IMR-90 (cell line): ENCODE measurements around the gene PRDX4. TPM values are rescaled to one million over a fixed set of nuclear protein-coding genes. Genes with fewer than 3 reads are reported as not detected.

Experiments used
- ATAC-seq: fragments of 200-7000 bp; cut with Tn5 transposase; 2 replicates; pipeline ENCODE4 v1.9.1; 2020; ENCODE audit warnings: low read depth, mild to moderate bottlenecking, moderate library complexity
- BruUV-seq: library from RNA; stranded (reverse); fragments of 400-500 nt; replicated peaks from 2 replicates; lab custom pipeline; 2021; lab: Mats Ljungman, UMichigan
- CTCF ChIA-PET: fragments of 300-600 bp; formaldehyde crosslinking; extraction: SDS; loops from one replicate; lab custom pipeline; 2021; ENCODE audit warnings: antibody characterized with exemption; lab: Yijun Ruan, JAX
- POLR2A ChIA-PET: fragments of 300-600 bp; sonication (Branson Sonifier 250); formaldehyde crosslinking; loops from one replicate; lab custom pipeline; 2022; ENCODE audit warnings: antibody characterized with exemption; ENCODE audit not compliant: unreplicated experiment; lab: Charles Lee
- DNase-seq: peaks from one replicate; pipeline ENCODE4 v3.0.0; 2013
- H2AFZ ChIP-seq: replicated peaks from 2 replicates; pipeline ENCODE3; 2013; ENCODE audit warnings: low read length, mild to moderate bottlenecking; ENCODE audit not compliant: poor library complexity
- H2AK5ac ChIP-seq: 2 replicates; pipeline ENCODE4 v1.6.1; 2013; ENCODE audit warnings: low read depth, low read length, inconsistent platforms
- H2AK9ac ChIP-seq: replicated peaks from 2 replicates; pipeline ENCODE3; 2013; ENCODE audit warnings: mild to moderate bottlenecking, low read depth, low read length, moderate library complexity; ENCODE audit not compliant: poor library complexity
- H2BK120ac ChIP-seq: 2 replicates; pipeline ENCODE4 v1.6.1; 2013; ENCODE audit warnings: low read depth, low read length, inconsistent platforms
- H2BK15ac ChIP-seq: 3 replicates; pipeline ENCODE4 v1.6.1; 2013; ENCODE audit warnings: low read depth, low read length, inconsistent platforms
- H2BK20ac ChIP-seq: 2 replicates; pipeline ENCODE4 v1.6.1; 2013; ENCODE audit warnings: low read depth, mild to moderate bottlenecking, inconsistent platforms, low read length, moderate library complexity
- H2BK5ac ChIP-seq: 2 replicates; pipeline ENCODE4 v1.6.1; 2013; ENCODE audit warnings: mild to moderate bottlenecking, low read depth, low read length, inconsistent platforms; ENCODE audit not compliant: poor library complexity, severe bottlenecking
- H3K14ac ChIP-seq: replicated peaks from 2 replicates; pipeline ENCODE4 v1.6.1; 2013; ENCODE audit warnings: low read depth, low read length, inconsistent platforms
- H3K18ac ChIP-seq: 2 replicates; pipeline ENCODE4 v1.6.1; 2013; ENCODE audit warnings: low read depth, low read length, control low read depth
- H3K23ac ChIP-seq: 2 replicates; pipeline ENCODE4 v1.6.1; 2013; ENCODE audit warnings: low read depth, low read length, inconsistent platforms
- H3K27ac ChIP-seq: 2 replicates; pipeline ENCODE4 v1.5.1; 2013; ENCODE audit warnings: mild to moderate bottlenecking, control low read depth, low read length; ENCODE audit not compliant: insufficient read depth
- H3K27me3 ChIP-seq: 2 replicates; pipeline ENCODE4 v1.6.1; 2013; ENCODE audit warnings: low read length; ENCODE audit not compliant: control insufficient read depth, insufficient read depth
- H3K36me3 ChIP-seq: 2 replicates; pipeline ENCODE4 v1.6.1; 2013; ENCODE audit warnings: low read length, mixed read lengths; ENCODE audit not compliant: control insufficient read depth, insufficient read depth
- H3K4ac ChIP-seq: 2 replicates; pipeline ENCODE4 v1.6.1; 2013; ENCODE audit warnings: low read depth, low read length, inconsistent platforms
- H3K4me1 ChIP-seq: 2 replicates; pipeline ENCODE4 v1.6.1; 2013; ENCODE audit warnings: low read length, mixed read lengths; ENCODE audit not compliant: control insufficient read depth, insufficient read depth
- H3K4me2 ChIP-seq: 2 replicates; pipeline ENCODE4 v1.6.1; 2013; ENCODE audit warnings: low read depth, mild to moderate bottlenecking, control low read depth, low read length, moderate library complexity
- H3K4me3 ChIP-seq: 2 replicates; pipeline ENCODE4 v1.5.1; 2013; ENCODE audit warnings: low read depth, mild to moderate bottlenecking, control low read depth, low read length, moderate library complexity; ENCODE audit not compliant: insufficient read depth
- H3K56ac ChIP-seq: 2 replicates; pipeline ENCODE4 v1.6.1; 2013; ENCODE audit warnings: low read length, inconsistent platforms; ENCODE audit not compliant: insufficient read depth; ENCODE audit errors: extremely low read depth
- H3K79me1 ChIP-seq, 2 experiments: 2 replicates each; pipeline ENCODE4 v1.6.1; 2013; ENCODE audit warnings: low read length in 2 of 2, inconsistent platforms in 1 of 2, low read depth in 1 of 2
- H3K9ac ChIP-seq: 2 replicates; pipeline ENCODE4 v1.6.1; 2013; ENCODE audit warnings: low read depth, low read length, control low read depth
- H3K9me1 ChIP-seq: 2 replicates; pipeline ENCODE4 v1.6.1; 2013; ENCODE audit warnings: low read length, inconsistent platforms; ENCODE audit not compliant: insufficient read depth
- H3K9me3 ChIP-seq: 2 replicates; pipeline ENCODE4 v1.6.1; 2013; ENCODE audit warnings: low read length; ENCODE audit not compliant: control insufficient read depth, insufficient read depth
- H4K20me1 ChIP-seq: 2 replicates; pipeline ENCODE4 v1.6.1; 2013; ENCODE audit warnings: low read length, inconsistent platforms; ENCODE audit not compliant: insufficient read depth
- H4K5ac ChIP-seq: 2 replicates; pipeline ENCODE4 v1.6.1; 2013; ENCODE audit warnings: mild to moderate bottlenecking, low read depth, low read length, control low read depth
- H4K8ac ChIP-seq, 2 experiments: 2 replicates each; pipeline ENCODE4 v1.6.1; 2013; ENCODE audit warnings: low read depth in 2 of 2, low read length in 2 of 2, control low read depth in 1 of 2, inconsistent platforms in 1 of 2
- H4K91ac ChIP-seq: 2 replicates; pipeline ENCODE4 v1.6.1; 2013; ENCODE audit warnings: low read depth, low read length, inconsistent platforms; ENCODE audit not compliant: insufficient read depth
- CEBPB ChIP-seq: IDR thresholded peaks from 2 replicates; pipeline ENCODE4 v1.6.1; 2012; ENCODE audit warnings: low read depth, low read length, improper control_type of control experiment
- CHD1 ChIP-seq: IDR thresholded peaks from 2 replicates; pipeline ENCODE4 v1.6.1; 2012; ENCODE audit warnings: low read depth, low read length, improper control_type of control experiment
- CTCF ChIP-seq: conservative IDR thresholded peaks from 2 replicates; pipeline ENCODE4 v1.5.1; 2012; ENCODE audit warnings: mild to moderate bottlenecking, low read depth, low read length, improper control_type of control experiment
- MAFK ChIP-seq: IDR thresholded peaks from 2 replicates; pipeline ENCODE4 v1.6.1; 2012; ENCODE audit warnings: low read depth, low read length, improper control_type of control experiment
- MAZ ChIP-seq: IDR thresholded peaks from 2 replicates; pipeline ENCODE4 v1.6.1; 2012; ENCODE audit warnings: low read depth, mild to moderate bottlenecking, low read length, improper control_type of control experiment, moderate library complexity, borderline replicate concordance
- NFE2L2 ChIP-seq: fragments of 150-350 bp; IDR thresholded peaks from 2 replicates; pipeline ENCODE4 v1.6.1; 2016; ENCODE audit warnings: low read depth, mild to moderate bottlenecking, low read length
- POLR2A ChIP-seq: IDR thresholded peaks from 2 replicates; pipeline ENCODE4 v1.6.1; 2012; ENCODE audit warnings: mild to moderate bottlenecking, low read depth, low read length
- RCOR1 ChIP-seq: IDR thresholded peaks from 2 replicates; pipeline ENCODE4 v1.6.1; 2012; ENCODE audit warnings: mild to moderate bottlenecking, low read length, improper control_type of control experiment; ENCODE audit not compliant: insufficient replicate concordance
- SMC3 ChIP-seq: fragments of 150-350 bp; IDR thresholded peaks from 2 replicates; pipeline ENCODE4 v1.6.1; 2016; ENCODE audit warnings: low read depth, mild to moderate bottlenecking, antibody characterized with exemption, low read length, moderate library complexity
- WGBS, 2 experiments: methylation state at CpG; one replicate each; pipeline versions ENCODE4 v1.1.5 to v1.1.7; 2013; ENCODE audit warnings: missing lambda C conversion rate in 2 of 2; ENCODE audit not compliant: insufficient read length in 1 of 2; ENCODE audit errors: extremely low coverage in 2 of 2; 5-methylcytosine and 5-hydroxymethylcytosine counted together
- dilution Hi-C: fragments of 300-500 bp; cut with HindIII; formaldehyde crosslinking; loops from one replicate; pipeline ENCODE4 v1.14.3; 2018; ENCODE audit warnings: low sequenced_read_pairs; ENCODE audit not compliant: unreplicated experiment
- in situ Hi-C: fragments of 300-500 bp; cut with MboI; formaldehyde crosslinking; loops from 3 replicates; pipeline ENCODE4 v1.14.3; 2019; ENCODE audit warnings: low sequenced_read_pairs, inconsistent platforms, mixed read lengths
- intact Hi-C: fragments of 100-400 bp; cut with micrococcal nuclease; formaldehyde crosslinking; loops from 2 replicates; pipeline ENCODE4 v1.10.0; 2022
- polyA plus RNA-seq, 3 experiments: library from polyadenylated mRNA; depleted of rRNA; stranded (reverse); fragments of >200 nt; gene quantifications; 2 replicates each; pipeline ENCODE4 v1.2.3, GENCODE V29; 2012; ENCODE audit warnings: low replicate concordance in 1 of 3
- total RNA-seq: library from RNA; depleted of rRNA; stranded (reverse); fragments of >200 nt; gene quantifications from 2 replicates; pipeline ENCODE4 v1.2.3, GENCODE V29; 2012
- TF ChIP-seq, protein P1 (sequence below): fragments of 150-350 bp; IDR thresholded peaks from 2 replicates; pipeline ENCODE4 v1.6.1; 2016; ENCODE audit warnings: low read depth, mild to moderate bottlenecking, low read length, moderate library complexity, borderline replicate concordance
- TF ChIP-seq, protein P2 (sequence below): fragments of 150-350 bp; IDR thresholded peaks from 2 replicates; pipeline ENCODE4 v1.6.1; 2017; ENCODE audit warnings: mild to moderate bottlenecking, antibody characterized with exemption, low read length, low read depth

Gene PRDX4
- total and polyA plus RNA-seq, 2 of the 4 experiments (the other 2 are of a cell fraction), result 194 to 226 TPM

GRCh38 chrX:23699636-23700194 lies 32.4 kb downstream of the PRDX4 start:
- Histone ChIP-seq H3K9me1 (no peaks in the 10 kb centered on the region), H3K27ac (no peak overlapping the region), H2AFZ (no peak overlapping the region), H2BK120ac (no peak overlapping the region), H3K9ac (no peak overlapping the region), H3K18ac (no peak overlapping the region), H2BK5ac (no peak overlapping the region), H3K36me3 (peaks cover 10% of the 10 kb centered on the region), H3K4me1 (no peaks in the 10 kb centered on the region), H3K27me3 (no peaks in the 10 kb centered on the region), H2BK20ac (no peak overlapping the region), H3K4me3 (no peak overlapping the region), H3K14ac (no peak overlapping the region), H4K20me1 (no peaks in the 10 kb centered on the region), H3K9me3 (no peaks in the 10 kb centered on the region), H3K4ac (no peak overlapping the region), H4K8ac (no peak overlapping the region), H3K4me2 (no peak overlapping the region), H4K5ac (no peak overlapping the region), H4K91ac (no peak overlapping the region), H2AK9ac (no peak overlapping the region), H2AK5ac (no peak overlapping the region), H2BK15ac (no peak overlapping the region), H3K79me1 (no peaks in the 10 kb centered on the region), H3K56ac (no peak overlapping the region), H3K23ac (no peak overlapping the region)
- ATAC-seq (no peak), DNase-seq (peak; percentile 14)
- TF ChIP-seq, protein P1, sequence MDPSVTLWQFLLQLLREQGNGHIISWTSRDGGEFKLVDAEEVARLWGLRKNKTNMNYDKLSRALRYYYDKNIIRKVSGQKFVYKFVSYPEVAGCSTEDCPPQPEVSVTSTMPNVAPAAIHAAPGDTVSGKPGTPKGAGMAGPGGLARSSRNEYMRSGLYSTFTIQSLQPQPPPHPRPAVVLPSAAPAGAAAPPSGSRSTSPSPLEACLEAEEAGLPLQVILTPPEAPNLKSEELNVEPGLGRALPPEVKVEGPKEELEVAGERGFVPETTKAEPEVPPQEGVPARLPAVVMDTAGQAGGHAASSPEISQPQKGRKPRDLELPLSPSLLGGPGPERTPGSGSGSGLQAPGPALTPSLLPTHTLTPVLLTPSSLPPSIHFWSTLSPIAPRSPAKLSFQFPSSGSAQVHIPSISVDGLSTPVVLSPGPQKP, result no peak
- TF ChIP-seq CTCF (no peak), CEBPB (no peak), POLR2A (no peak), MAZ (no peak), SMC3 (no peak), RCOR1 (no peak), NFE2L2 (no peak), CHD1 (no peak), MAFK (no peak)
- TF ChIP-seq, protein P2, sequence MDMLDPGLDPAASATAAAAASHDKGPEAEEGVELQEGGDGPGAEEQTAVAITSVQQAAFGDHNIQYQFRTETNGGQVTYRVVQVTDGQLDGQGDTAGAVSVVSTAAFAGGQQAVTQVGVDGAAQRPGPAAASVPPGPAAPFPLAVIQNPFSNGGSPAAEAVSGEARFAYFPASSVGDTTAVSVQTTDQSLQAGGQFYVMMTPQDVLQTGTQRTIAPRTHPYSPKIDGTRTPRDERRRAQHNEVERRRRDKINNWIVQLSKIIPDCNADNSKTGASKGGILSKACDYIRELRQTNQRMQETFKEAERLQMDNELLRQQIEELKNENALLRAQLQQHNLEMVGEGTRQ, result no peak
- ChIA-PET POLR2A (no interaction called here), CTCF (no interaction called here)
- dilution Hi-C loops, result no loop called here
- in situ Hi-C loops, result loop anchor here (5.0 to 25.0 kb wide), 3 partner anchors 203 to 463 kb away; partner anchors contain the start of gene EIF2S3
- BruUV-seq, result no TSS peak
- 67% methylated on average over 10 of the region's 16 CpGs; no CpG with 5 or more reads in 1 of the 2 experiments for WGBS, 2 experiments
- intact Hi-C loops, result loop anchor here (10.0 kb wide), 2 partner anchors 355 to 545 kb away; partner anchors contain the start of gene EIF2S3
